Activated naive CD4-positive, alpha-beta T cell treated with anti-CD3 and anti-CD28 coated beads, Interleukin-2, amount 50 U/mL, for 72 hours (primary cell): ENCODE results near the gene COPB1. TPM values are rescaled to one million over a fixed set of nuclear protein-coding genes. Genes with fewer than 3 reads are reported as not detected.
A peak's percentile ranks its signal among the peaks of the same experiment; 100 is the strongest.

ENCODE experiments used
- ATAC-seq, 2 donors: fragments of 150-1000 bp; cut with Tn5 transposase; 2 replicates each; pipeline ENCODE4 v1.10.0; 2021; ENCODE audit warnings: mild to moderate bottlenecking in 2 of 2, moderate library complexity in 2 of 2
- DNase-seq, 2 donors: peaks; one replicate each; pipeline ENCODE4 v3.0.0; 2021 to 2022; ENCODE audit warnings: low spot score in 2 of 2
- H3K27ac Mint-ChIP-seq, 2 donors: one replicate each; pipeline ENCODE4 v1.8.0; 2022; ENCODE audit warnings: mild to moderate bottlenecking in 2 of 2, mixed read lengths in 2 of 2
- H3K36me3 Mint-ChIP-seq, 2 donors: one replicate each; pipeline ENCODE4 v1.8.0; 2022; ENCODE audit warnings: mixed read lengths in 2 of 2
- H3K9me3 Mint-ChIP-seq, 2 donors: one replicate each; pipeline ENCODE4 v1.8.0; 2022; ENCODE audit warnings: mixed read lengths in 2 of 2
- total RNA-seq, 2 donors: library from RNA; stranded (reverse); gene quantifications; one replicate each; pipeline ENCODE4 v1.2.3, GENCODE V29; 2022

Gene COPB1
- total RNA-seq, 2 donors from 2014 or later: 90.5 to 110 TPM

GRCh38 chr11:14454861-14455632, 44.6 kb downstream of the COPB1 start:
- H3K36me3 Mint-ChIP-seq: peaks cover 0 to 9% of the 10 kb centered on the region in 2 donors
- ATAC-seq (peak; percentile 29 to 36), DNase-seq (no peak)
- H3K9me3 Mint-ChIP-seq: no peaks in the 10 kb centered on the region
- H3K27ac Mint-ChIP-seq: no peak overlapping the region

GRCh38 chr11:14451825-14452224, 47.8 kb downstream of the COPB1 start:
- H3K27ac Mint-ChIP-seq: peak overlapping the region in 1 of 2 donors; percentile 44

GRCh38 chr11:14449302-14449714, 50.3 kb downstream of the COPB1 start:
- no peak for DNase-seq
- Mint-ChIP-seq H3K27ac (no peak overlapping the region), H3K36me3 (peaks cover 0 to 9% of the 10 kb centered on the region in 2 donors), H3K9me3 (no peaks in the 10 kb centered on the region)
- no peak for ATAC-seq

More at GRCh38 chr11:14451825-14452224, 47.8 kb downstream of the COPB1 start:
- no peaks in the 10 kb centered on the region for H3K9me3 Mint-ChIP-seq
- H3K36me3 Mint-ChIP-seq: peaks cover 0 to 9% of the 10 kb centered on the region in 2 donors
- ATAC-seq (peak in 1 of 2 donors; percentile 79), DNase-seq (no peak)

- DNase-seq: no peak
- ATAC-seq: no peak
- no peaks in the 10 kb centered on the region for H3K9me3 Mint-ChIP-seq
- peaks cover 0 to 9% of the 10 kb centered on the region in 2 donors for H3K36me3 Mint-ChIP-seq
- H3K27ac Mint-ChIP-seq: peak overlapping the region; percentile 9 to 51
Observed at GRCh38 chr11:14448240-14448639, 51.4 kb downstream of the COPB1 start.

GRCh38 chr11:14446701-14447169, 52.9 kb downstream of the COPB1 start:
- ATAC-seq: peak in 1 of 2 donors; percentile 61

GRCh38 chr11:14445542-14446530, 53.8 kb downstream of the COPB1 start:
- H3K9me3 Mint-ChIP-seq: no peaks in the 10 kb centered on the region
- peak overlapping the region in 1 of 2 donors; percentile 68 for H3K27ac Mint-ChIP-seq
- ATAC-seq (peak in 1 of 2 donors; percentile 47), DNase-seq (no peak)
- peaks cover 0 to 8% of the 10 kb centered on the region in 2 donors for H3K36me3 Mint-ChIP-seq

More at GRCh38 chr11:14446701-14447169, 52.9 kb downstream of the COPB1 start:
- H3K36me3 Mint-ChIP-seq: peaks cover 1 to 5% of the 10 kb centered on the region in 2 donors
- H3K27ac Mint-ChIP-seq: peak overlapping the region; percentile 30 to 68
- no peaks in the 10 kb centered on the region for H3K9me3 Mint-ChIP-seq
- no peak for DNase-seq

- H3K27ac Mint-ChIP-seq: peak overlapping the region in 1 of 2 donors; percentile 64
- no peaks in the 10 kb centered on the region for H3K9me3 Mint-ChIP-seq
- H3K36me3 Mint-ChIP-seq: peaks cover 0 to 8% of the 10 kb centered on the region in 2 donors
- DNase-seq (no peak), ATAC-seq (peak; percentile 18 to 59)
Observed at GRCh38 chr11:14444441-14445189, 55.0 kb downstream of the COPB1 start.

- ATAC-seq (no peak), DNase-seq (no peak)
- Mint-ChIP-seq H3K9me3 (no peaks in the 10 kb centered on the region), H3K36me3 (peaks cover 0 to 8% of the 10 kb centered on the region in 2 donors), H3K27ac (no peak overlapping the region)
Observed at GRCh38 chr11:14443638-14444037, 56.0 kb downstream of the COPB1 start.

- Mint-ChIP-seq H3K27ac (no peak overlapping the region), H3K9me3 (peaks cover 6 to 15% of the 10 kb centered on the region in 2 donors), H3K36me3 (peaks cover 8 to 9% of the 10 kb centered on the region in 2 donors)
- DNase-seq: no peak
- ATAC-seq: no peak
Observed at GRCh38 chr11:14435717-14436512, 63.7 kb downstream of the COPB1 start.

- DNase-seq (no peak), ATAC-seq (no peak)
- Mint-ChIP-seq H3K27ac (no peak overlapping the region), H3K9me3 (peaks cover 5 to 6% of the 10 kb centered on the region in 2 donors), H3K36me3 (peaks cover 8% of the 10 kb centered on the region in 2 donors)
Observed at GRCh38 chr11:14425621-14426020, 74.0 kb downstream of the COPB1 start.

GRCh38 chr11:14424096-14424495, 75.5 kb downstream of the COPB1 start:
- H3K36me3 Mint-ChIP-seq: no peaks in the 10 kb centered on the region
- H3K27ac Mint-ChIP-seq: no peak overlapping the region
- ATAC-seq: peak in 1 of 2 donors; percentile 76
- DNase-seq: no peak
- no peaks in the 10 kb centered on the region for H3K9me3 Mint-ChIP-seq

- Mint-ChIP-seq H3K36me3 (no peaks in the 10 kb centered on the region), H3K9me3 (no peaks in the 10 kb centered on the region), H3K27ac (no peak overlapping the region)
- DNase-seq (no peak), ATAC-seq (no peak)
Observed at GRCh38 chr11:14423633-14424032, 76.0 kb downstream of the COPB1 start.

- Mint-ChIP-seq H3K36me3 (no peaks in the 10 kb centered on the region), H3K9me3 (no peaks in the 10 kb centered on the region), H3K27ac (no peak overlapping the region)
- ATAC-seq (no peak), DNase-seq (no peak)
Observed at GRCh38 chr11:14422814-14423182, 76.8 kb downstream of the COPB1 start.

GRCh38 chr11:14422052-14422813, 77.4 kb downstream of the COPB1 start:
- Mint-ChIP-seq H3K36me3 (no peaks in the 10 kb centered on the region), H3K9me3 (no peaks in the 10 kb centered on the region), H3K27ac (no peak overlapping the region)
- peak in 1 of 2 donors; percentile 29 for ATAC-seq
- DNase-seq: no peak

- no peak for ATAC-seq
- no peak for DNase-seq
- Mint-ChIP-seq H3K9me3 (no peaks in the 10 kb centered on the region), H3K27ac (no peak overlapping the region), H3K36me3 (no peaks in the 10 kb centered on the region)
Observed at GRCh38 chr11:14420223-14420622, 79.4 kb downstream of the COPB1 start.
